Adipose tissue (tissue), 3 donors: ENCODE measurements around the gene KANSL1L. TPM values are rescaled to one million over a fixed set of nuclear protein-coding genes. Genes with fewer than 3 reads are reported as not detected.

Experiments used
- H3K27ac ChIP-seq: one replicate; pipeline ENCODE4 v1.5.1; 2013; ENCODE audit warnings: low read depth, low read length
- WGBS, 3 donors: extraction: QIAGEN DNeasy Blood & Tissue Kit; methylation state at CpG; one replicate each; pipeline ENCODE4 v1.1.7; 2013; 5-methylcytosine and 5-hydroxymethylcytosine counted together
- polyA plus RNA-seq, 3 donors: library from polyadenylated mRNA; stranded (reverse); fragments of 200-250 nt; gene quantifications; one replicate each; pipeline ENCODE4 v1.2.3, GENCODE V29; 2013
- donor health status: healthy with polysubstance abuse.
- donor health status: Bipolar disorder and iron deficiency.
- donor health status: healthy.

Gene KANSL1L
- polyA plus RNA-seq, 3 donors, result 5.3 to 7.1 (median 6.2) TPM

DNA sequence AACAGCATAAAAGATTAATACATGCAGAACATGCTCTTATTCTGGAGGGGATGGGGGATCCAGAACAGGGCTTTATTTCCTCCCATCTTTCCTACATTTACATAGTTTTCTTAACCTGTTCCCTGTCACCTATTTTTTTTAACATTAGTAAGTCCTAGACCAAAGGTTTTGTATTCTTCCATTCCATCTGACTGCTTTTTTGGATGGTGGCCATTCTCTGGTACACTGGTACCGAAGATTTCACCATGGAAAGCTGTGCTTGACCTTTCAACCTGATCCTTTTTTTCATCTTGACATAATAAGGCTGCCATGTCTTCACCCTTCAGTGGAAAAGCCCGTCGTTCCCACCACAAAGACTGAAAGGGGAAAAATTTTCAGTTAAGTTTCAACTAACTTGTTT is 148.4 kb downstream of the KANSL1L start:
- whole genome bisulfite sequencing, 3 donors, result 88 to 92% (median 92%) methylated on average over 3 of the region's 3 CpGs
- H3K27ac ChIP-seq, result no peak overlapping the region

DNA sequence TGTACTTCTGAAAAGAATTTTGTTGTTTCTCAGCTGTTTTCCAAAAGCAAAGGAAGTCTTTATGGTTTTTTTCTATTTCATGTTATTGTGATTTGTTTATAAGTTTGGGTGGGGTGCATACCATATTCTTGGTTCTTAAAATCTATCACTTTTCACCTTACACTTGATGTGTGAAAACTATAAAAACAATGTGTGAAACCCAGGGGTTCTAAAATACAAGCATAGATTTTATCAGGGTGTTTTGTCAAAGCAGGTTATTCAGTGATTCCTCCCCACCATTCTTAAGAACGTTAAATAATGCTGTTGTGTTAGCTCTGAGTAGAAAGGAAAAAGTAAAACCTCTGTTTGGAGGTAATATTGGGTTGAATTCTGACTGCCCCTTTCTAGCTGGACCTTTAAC is 151.1 kb downstream of the KANSL1L start:
- no peak overlapping the region for H3K27ac ChIP-seq
- 74 to 86% (median 79%) methylated on average over 1 of the region's 1 CpG for WGBS, 3 donors

DNA sequence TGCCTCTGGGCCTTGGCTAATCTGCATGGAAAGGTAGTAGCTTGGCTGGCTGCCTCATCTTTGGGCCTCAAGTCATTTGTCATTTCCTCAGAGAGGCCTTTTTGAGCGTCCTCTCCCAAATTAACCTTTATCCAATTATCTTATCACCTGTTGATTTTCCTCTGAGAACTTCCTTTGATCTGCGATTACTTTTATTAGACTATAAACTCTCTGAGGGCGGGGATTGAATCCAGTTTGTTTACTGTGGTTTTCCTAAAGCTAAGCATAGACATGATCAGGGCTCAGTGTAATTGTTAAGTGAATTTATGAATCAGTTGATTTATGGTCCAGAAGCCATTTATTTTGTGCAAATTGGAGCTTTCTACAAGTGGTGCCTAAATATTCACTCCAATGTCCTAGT is 161.3 kb downstream of the KANSL1L start:
- 50 to 74% (median 64%) methylated on average over 3 of the region's 3 CpGs for WGBS, 3 donors
- H3K27ac ChIP-seq, result no peak overlapping the region

DNA sequence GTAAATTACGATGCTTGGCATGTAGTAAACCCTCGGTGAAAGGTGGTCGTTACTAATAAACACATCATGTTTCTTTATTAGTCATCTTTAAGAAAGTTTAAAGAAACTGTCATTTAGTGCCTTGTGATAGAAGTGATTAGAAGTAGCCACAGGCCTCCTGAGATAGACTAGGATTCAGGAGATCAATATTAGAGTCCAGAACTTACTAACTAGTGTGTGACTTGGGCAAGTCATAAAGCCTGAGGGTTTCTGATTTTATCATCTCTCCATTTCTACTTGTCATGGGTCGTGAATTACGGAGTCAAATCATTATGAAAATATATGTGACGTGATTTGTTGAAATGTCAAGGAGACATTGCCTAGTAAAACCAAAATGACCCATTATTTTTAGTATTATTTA is 162.1 kb downstream of the KANSL1L start:
- 71 to 76% (median 73%) methylated on average over 6 of the region's 6 CpGs for WGBS, 3 donors
- no peak overlapping the region for H3K27ac ChIP-seq

DNA sequence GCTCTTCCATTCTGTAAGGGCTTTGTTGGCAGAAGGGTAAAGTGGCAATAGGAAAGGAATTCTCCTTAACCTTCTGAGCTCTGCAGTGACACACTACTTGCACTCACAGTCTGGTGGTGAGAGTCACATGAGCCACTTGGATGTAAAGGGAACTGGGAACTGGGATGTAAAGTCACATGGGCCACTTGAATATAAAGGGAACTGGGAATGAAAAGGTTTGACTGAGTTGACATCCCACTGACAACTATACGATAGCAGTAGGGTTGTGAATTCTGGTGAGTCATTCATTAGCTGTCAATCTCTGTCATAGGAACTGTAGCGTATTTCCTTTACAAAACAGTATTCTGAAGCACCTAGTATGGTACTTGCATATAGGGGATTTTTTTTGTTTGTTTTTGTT is 163.3 kb downstream of the KANSL1L start:
- H3K27ac ChIP-seq, result no peak overlapping the region
- WGBS, 3 donors, result 72 to 91% (median 84%) methylated on average over 2 of the region's 2 CpGs

DNA sequence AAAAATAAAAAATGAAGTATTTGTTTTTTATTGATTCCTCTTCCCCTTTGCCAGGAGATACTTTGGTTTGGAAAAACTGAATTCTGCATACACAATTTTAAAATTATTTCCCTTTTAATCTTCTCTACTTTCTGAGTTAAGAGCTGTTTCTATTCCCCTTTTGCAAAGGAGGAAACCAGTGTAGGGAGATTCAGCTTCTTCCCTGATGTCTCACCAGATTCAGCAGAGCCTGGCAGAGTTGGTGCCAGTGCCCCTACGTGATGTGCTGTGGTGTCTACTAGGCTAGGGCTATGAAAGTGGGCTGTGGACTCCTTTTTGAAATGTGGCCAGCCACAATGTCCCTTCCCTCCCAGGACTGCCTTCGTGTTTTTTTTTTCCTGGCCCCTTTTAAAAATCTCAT is 166.3 kb downstream of the KANSL1L start:
- 63 to 71% (median 65%) methylated on average over 2 of the region's 2 CpGs for WGBS, 3 donors

DNA sequence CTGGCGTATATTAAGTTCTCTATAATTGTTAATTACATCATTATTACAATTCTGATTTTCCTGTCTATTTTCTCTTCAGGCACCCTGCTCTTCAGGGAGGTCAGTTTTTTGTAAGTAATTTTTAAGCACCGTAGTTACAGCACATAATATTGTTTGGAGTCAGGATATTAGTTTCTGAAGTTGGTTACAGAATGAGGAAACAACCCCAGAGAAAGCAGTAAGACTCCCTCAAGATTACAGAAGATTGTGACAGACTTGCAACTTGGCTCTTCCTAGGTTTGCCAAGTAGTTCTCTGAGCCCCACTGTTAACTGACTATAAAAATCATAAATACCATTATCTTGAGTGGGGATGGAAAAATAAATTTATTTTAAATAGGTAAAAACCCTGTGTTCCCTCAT is 167.8 kb downstream of the KANSL1L start:
- no peak overlapping the region for H3K27ac ChIP-seq
- 12 to 24% (median 19%) methylated on average over 2 of the region's 2 CpGs for WGBS, 3 donors

More for the DNA sequence above, 166.3 kb downstream of the KANSL1L start:
- no peak overlapping the region for H3K27ac ChIP-seq

DNA sequence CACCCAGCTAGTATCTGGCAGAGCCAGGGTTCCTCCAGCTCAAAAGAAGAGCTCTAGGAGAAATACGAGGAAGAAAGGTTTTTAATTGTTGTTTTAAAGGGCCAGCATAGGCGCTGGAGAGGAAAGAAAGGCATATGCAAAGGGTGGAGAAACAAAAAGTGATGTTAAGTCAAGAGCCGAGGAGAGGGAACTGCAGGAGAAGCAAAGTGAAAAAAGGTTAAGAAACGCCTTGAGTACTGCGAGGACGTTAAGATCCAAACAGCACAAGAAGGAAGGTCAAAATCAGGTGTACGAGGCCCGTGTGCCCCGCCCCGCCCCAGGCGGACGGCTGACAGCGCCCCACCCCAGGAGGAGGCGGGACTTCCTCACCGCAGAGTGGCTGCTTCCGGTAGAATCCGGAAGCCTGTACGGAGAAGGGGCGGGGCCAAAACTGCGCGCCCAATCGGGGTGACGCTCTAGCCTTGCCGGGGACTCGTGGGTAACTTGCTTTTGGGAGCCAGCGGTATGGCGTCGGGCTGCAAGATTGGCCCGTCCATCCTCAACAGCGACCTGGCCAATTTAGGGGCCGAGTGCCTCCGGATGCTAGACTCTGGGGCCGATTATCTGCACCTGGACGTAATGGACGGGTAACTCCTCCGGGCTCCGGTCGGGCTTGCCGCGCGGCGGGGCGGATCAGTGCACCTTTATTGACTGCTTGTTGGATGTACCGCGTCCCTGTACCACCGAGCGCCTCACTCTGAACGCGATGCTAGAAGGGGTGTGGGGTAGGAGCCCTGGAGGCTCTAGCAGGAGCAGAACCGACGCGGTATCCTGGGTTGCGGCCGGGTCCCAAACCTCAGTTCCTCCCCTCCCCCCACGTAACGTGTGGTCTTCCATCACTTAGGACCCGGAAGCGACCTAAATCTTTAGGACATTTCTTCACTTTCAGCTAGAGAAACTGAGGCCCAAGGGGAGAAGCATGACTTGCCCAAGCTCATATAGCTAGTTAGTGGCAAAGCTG is 168.8 kb downstream of the KANSL1L start, which contains the start of gene RPE:
Gene RPE, plus strand, starts transcription at position 481 of the 1,000 bp plus-strand sequence. Its CDS starts 24 bp downstream, at position 505.
- H3K27ac ChIP-seq, result no peak within 1 kb of the TSS
- 0% methylated on average over 56 to 58 of the region's 58 CpGs for WGBS, 3 donors

DNA sequence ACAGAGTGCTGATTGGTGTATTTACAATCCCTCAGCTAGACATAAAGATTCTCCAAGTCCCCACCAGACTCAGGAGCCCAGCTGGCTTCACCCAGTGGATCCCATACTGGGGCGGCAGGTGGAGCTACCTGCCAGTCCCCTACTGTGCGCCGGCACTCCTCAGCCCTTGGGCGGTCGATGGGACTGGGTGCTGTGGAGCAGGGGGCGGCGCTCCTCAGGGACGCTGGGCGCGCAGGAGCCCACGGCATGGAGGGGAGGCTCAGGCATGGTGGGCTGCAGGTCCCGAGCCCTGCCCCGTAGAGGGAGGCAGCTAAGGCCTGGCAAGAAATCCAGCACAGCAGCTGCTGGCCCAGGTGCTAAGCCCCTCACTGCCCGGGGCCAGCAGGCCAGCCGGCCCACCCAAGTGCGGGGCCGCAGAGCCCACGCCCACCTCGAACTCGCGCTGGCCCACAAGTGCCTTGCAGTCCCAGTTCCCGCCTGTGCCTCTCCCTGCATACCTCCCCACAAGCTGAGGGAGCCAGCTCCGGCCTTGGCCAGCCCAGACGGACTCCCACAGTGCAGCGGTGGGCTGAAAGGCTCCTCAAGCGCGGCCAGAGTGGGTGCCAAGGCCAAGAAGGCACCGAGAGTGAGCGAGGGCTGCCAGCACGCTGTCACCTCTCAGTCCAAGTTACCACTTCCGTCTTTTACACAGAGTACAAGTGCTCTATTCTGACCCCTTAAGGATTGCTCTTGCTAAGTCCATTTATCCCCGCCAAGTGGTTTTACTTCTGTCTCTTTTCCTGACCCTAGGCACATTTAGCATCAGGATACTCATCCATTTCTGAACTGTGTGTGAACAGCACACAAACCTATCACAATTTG is 170.5 kb downstream of the KANSL1L start:
- 97 to 98% (median 98%) methylated on average over 29 to 32 of the region's 32 CpGs for WGBS, 3 donors
- no peak overlapping the region for H3K27ac ChIP-seq

DNA sequence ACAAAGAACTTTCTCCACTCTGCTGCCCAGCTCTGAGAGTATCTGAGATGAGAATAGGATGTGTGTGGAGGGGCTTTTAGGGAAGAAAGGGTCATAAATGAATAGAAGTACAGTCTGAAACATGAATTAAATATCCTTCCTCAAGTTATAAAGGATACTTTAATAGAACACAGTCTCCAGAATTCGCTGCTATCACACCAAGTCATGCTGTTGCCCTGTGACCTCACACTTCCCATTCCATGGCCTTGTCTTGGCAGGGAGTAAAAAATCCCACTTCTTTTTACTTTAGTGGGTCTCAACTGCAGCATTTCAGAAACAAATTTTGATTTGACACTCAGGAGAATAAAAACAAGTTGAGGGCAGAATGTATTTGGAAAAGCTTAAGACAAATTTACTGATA is 172.6 kb downstream of the KANSL1L start:
- 57 to 76% (median 67%) methylated on average over 1 of the region's 1 CpG for WGBS, 3 donors
- no peak overlapping the region for H3K27ac ChIP-seq

DNA sequence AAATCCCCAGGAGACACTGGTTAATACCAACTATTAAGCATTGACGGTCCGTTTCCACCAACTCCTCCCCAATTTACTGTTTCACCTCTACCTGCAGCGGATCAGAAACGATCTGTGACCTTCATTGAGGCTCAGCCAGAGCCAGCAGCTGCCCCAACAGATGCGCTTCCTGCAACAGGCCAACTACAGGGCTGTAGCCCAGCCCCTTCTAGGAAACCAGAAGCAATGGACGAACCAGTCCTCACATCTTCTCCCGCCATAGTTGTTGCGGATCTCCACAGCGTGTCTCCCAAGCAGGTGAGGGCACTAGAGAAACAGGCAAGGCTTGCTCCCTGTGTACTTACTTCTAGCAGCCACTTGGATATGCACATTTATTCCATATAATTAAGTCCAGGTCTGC is 177.2 kb downstream of the KANSL1L start:
- 90 to 94% (median 92%) methylated on average over 9 of the region's 9 CpGs for WGBS, 3 donors
- no peak overlapping the region for H3K27ac ChIP-seq

DNA sequence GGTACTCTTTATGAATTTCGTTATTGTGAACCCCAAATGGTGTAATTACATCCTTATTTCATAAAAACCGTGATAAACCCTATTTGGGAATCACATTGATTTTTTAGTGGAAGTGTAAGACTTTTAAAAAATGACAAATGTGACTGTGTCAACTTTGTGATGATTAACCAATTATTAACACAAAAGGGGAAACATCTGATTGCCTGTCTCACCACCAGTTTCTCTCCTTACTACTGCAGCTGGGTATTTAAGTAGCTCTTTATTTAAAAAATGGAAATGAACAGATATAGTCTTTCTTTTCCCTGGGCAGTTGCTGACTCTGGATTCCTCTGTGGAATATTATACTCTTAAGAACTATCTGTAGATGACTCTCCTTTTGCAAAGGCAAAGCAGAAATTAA is 180.4 kb downstream of the KANSL1L start:
- WGBS, 3 donors, result 64 to 75% (median 67%) methylated on average over 2 of the region's 2 CpGs

DNA sequence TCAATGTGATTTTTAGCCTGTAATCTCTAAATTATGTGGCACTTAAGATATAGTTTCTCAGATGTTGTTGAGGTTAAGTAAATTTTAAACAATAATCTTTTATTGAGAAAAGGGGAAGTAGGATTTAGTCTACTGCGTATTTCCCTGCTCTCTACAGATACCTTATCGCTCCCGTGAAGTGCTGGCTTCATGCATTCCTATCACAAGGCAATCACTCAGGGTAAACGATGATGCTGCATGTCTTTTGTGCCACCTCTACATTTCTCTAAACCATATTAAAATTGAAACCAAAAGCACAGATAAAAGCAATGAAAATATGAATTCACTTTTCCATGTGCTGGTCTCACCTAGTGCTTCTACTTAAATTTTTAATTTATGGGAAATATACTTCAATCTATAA is 183.2 kb downstream of the KANSL1L start:
- no peak overlapping the region for H3K27ac ChIP-seq
- 45 to 55% (median 50%) methylated on average over 4 of the region's 4 CpGs for WGBS, 3 donors

More for the DNA sequence above, 180.4 kb downstream of the KANSL1L start:
- no peak overlapping the region for H3K27ac ChIP-seq

DNA sequence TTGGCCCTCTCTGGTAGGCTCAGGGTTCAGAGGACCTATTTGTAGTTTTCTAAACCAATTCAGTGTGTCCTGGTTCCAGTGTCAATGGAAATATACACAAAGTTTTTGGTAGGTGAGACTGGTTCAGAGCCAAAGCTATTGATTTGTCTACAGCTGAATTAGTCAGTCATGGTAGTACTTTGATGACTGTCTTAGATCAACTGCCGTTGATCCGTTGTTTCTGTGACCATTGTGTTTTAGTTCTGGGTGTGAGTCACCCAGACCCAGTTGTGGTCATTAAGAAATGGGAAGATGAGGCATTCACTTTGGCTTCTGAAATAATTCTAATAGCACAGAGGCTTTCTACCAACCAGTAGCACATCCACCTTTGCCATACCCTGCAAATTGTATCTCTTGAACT is 184.8 kb downstream of the KANSL1L start:
- 69 to 81% (median 77%) methylated on average over 2 of the region's 2 CpGs for WGBS, 3 donors
- no peak overlapping the region for H3K27ac ChIP-seq

DNA sequence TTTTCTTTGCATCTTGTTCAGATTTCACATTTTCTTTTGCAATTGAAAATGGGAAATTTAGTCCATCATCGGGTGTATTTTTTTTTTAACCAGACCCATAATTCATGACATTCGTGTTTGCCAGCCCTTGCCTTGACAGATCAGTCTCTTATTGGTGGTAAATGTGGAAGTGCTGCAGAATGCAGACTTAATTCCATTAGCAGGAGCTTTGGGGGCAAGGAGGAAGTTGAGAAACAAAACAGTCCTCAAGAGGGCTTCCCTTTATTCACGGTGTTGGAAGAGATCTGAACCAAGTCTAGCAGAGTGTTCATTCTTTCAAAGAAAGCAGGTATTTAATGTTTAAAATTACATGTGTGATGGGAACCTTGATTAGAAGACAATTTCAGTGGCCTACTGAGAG is 185.3 kb downstream of the KANSL1L start:
- 31 to 75% (median 43%) methylated on average over 3 of the region's 3 CpGs for whole genome bisulfite sequencing, 3 donors
- no peak overlapping the region for H3K27ac ChIP-seq

DNA sequence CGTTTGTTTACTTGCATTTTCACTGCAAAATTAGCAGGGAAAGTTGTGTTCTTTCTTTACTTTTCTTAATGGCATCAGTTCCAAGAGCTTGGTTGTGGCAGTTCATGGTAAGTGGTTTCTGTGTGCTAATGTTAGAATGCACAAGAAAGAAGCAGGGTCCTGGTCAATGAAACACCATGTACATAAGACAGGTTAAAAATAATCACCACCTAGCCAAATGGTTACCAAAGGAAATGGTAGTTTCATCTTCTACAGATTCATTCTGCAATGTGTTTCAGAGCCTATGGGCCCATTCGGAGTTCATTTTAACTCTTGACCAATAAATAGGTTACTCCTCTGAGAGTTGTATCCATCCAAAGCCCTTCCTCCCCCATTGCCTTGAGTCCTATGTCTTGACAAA is 186.9 kb downstream of the KANSL1L start:
- WGBS, 3 donors, result 89 to 93% (median 91%) methylated on average over 2 of the region's 2 CpGs
- H3K27ac ChIP-seq, result no peak overlapping the region

DNA sequence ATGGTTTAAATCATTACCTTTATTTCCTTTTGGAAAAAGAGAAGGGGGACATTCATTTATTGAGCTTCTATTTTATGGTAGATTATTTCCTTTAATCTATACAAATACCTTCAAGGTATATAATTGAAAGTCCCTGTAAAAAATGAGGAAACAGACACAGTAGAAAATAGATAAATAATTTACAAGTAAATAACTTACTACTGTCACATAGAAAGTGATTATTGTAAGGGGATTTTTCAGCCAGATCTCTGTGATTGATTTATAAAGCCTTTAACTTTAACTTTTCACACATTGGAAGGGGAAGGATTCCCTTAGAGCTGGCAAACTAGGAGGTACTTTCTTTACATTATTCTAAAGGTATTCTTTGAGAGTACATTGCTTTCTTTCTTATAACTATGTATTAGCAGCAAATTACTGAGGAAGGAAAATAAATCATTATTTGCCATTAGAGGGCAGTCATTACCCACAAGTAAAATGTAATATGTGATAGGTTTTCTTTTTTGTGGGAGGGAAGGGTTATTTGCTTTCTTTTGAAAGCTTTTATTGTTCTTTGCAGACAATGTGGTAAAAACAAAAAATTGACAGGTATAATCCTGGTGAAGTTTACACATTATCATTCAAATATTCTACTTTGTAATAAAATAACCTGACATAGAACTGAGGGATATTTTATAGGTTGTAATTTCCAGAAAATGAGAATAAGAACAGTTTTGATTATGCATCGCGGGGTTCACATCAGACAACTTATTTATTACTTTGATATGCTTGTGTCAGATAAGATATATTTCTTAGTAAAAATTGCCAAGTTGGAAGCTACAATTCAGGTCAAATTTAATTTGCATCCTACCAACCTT is 193.6 kb downstream of the KANSL1L start:
- WGBS, 3 donors, result 71 to 97% (median 90%) methylated on average over 2 of the region's 2 CpGs

DNA sequence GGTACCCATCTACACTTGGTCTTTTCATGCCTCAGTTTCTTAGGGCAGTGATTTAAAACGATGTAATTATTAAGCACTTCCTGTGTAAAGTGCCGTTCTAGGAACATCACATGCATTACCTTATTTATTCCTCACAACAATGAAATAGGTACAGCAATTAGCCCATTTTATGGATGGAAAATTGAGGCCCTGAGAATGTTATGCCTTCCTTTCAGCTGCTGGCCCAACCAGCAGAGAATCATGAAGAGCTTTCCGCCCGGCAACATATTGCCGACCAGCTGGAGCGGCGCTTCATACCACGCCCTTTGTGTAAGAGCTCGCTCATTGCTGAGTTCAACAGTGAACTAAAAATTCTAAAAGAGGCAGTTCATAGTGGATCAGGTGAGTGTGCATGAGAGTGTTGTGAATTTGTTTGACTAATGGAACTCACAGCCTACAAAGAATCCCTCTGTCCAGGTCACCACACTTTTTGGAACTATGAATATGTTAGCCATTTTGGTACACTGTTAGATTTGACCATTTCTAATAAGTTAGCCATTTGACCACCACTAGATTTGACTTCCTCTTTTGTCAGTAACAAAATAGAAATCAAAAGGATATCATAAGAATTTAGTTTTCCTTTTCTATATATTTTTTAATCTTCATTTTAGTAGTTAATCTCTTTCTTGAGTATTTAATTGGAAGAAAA is 194.4 kb downstream of the KANSL1L start:
- 84 to 91% (median 85%) methylated on average over 9 of the region's 9 CpGs for WGBS, 3 donors
- no peak overlapping the region for H3K27ac ChIP-seq

More for the DNA sequence above, 193.6 kb downstream of the KANSL1L start:
- H3K27ac ChIP-seq, result no peak overlapping the region
